Measurements from ENCODE around the gene ABHD18. TPM values are rescaled to one million over a fixed set of nuclear protein-coding genes. Genes with fewer than 3 reads are reported as not detected.
A peak's percentile ranks its signal among the peaks of the same experiment; 100 is the strongest.

The ABHD18 gene
- total and polyA plus RNA-seq, 7 donors = 4.5 to 21.4 (median 8.8) TPM

- DNase-seq (no peak), ATAC-seq (no peak)
- H3K4me3 ChIP-seq = no peak overlapping the region
- no peak for TF ChIP-seq CTCF (IDR thresholded peaks at IDR 0.05)
- no peaks in the 10 kb centered on the region for H3K9me3 ChIP-seq
- intact Hi-C loops (cut with DNase I) = no loop called here
- H3K4me1 ChIP-seq = no peaks in the 10 kb centered on the region
- no peaks in the 10 kb centered on the region for H3K36me3 ChIP-seq (ENCODE audit: insufficient read depth in 1 of 2, low read depth in 1 of 2)
- H3K27ac ChIP-seq = no peak overlapping the region
- no peaks in the 10 kb centered on the region for H3K27me3 ChIP-seq (ENCODE audit: insufficient read depth in 3 of 3, low read length in 2 of 3)
These were observed 91.2 kb downstream of the ABHD18 start for GRCh38 chr4:128056396-128056795.

- intact Hi-C loops (cut with DNase I) = loop anchor here in 1 of 2 donors (2.0 to 5.0 kb wide), 2 partner anchors 95 to 278 kb away; partner anchors contain the start of genes ABHD18, HSPA4L and MFSD8
- no peaks in the 10 kb centered on the region for H3K9me3 ChIP-seq
- no peaks in the 10 kb centered on the region for H3K36me3 ChIP-seq (ENCODE audit: insufficient read depth in 1 of 2, low read depth in 1 of 2)
- peaks cover 15% of the 10 kb centered on the region for H3K4me1 ChIP-seq
- peak overlapping the region; percentile 97 for H3K27ac ChIP-seq
- no peak for TF ChIP-seq CTCF (IDR thresholded peaks at IDR 0.05)
- WGBS, 3 donors = 19 to 24% (median 23%) methylated on average over 21 of the region's 21 CpGs
- no peaks in the 10 kb centered on the region for H3K27me3 ChIP-seq (ENCODE audit: insufficient read depth in 3 of 3, low read length in 2 of 3)
- ATAC-seq = no peak
- peak overlapping the region; percentile 84 for H3K4me3 ChIP-seq
- no peak for DNase-seq
These were observed 95.0 kb downstream of the ABHD18 start for GRCh38 chr4:128060121-128060698.

DNA sequence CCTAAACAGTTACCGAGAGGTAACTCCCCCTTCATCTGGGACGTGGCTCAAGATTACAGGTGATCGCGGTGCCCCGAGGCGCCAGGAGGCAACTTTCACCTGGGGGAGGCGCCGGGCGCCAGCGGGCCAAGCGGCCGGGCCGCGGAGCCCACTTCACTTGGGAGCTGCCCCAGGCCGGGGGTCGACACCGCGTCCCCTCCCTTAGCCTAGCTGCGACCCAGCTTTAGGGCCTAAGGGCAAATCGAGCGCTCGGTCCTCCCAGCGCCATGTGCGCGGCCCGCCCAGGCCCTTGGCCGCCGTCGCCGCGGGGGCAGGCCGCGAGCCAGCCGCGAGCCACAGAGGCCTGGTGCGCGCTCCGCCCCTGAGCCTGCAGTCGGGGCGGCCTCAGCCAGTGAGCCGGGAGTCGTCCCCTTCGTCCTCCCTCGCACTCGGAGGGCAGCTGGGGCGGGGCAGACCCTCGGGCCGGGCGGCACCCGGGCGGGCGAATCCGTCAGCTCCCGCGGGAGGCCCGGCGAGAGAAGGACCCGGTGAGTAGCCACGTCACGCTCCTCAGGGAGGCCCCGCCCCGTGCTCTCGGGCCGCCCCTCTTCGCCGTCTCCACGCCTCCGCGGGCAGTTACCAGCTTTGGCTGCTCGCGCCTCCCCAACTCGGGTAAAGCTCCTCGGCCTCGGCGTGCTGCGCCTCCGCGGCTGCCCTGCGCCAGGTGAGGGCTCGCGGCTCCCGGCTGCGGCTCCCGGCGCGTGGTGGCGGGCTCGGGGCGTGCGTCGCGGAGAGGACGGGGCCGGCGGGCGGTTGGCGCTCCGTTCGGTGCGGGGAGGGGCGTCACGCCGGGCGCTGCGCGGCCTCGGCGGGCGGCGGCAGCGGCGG, 95.7 kb downstream of the ABHD18 start, which contains the start of gene LARP1B:
Gene LARP1B, plus strand, starts transcription at position 614 of the 867 bp plus-strand sequence. CDS start 13,640 bp downstream, outside the sequence.
- intact Hi-C loops (cut with DNase I) = loop anchor here in 1 of 2 donors (2.0 to 5.0 kb wide), 2 partner anchors 96 to 279 kb away; partner anchors contain the start of genes ABHD18, HSPA4L and MFSD8

More for the DNA sequence above, 95.7 kb downstream of the ABHD18 start, which contains the start of gene LARP1B:
- 0 to 1% (median 0%) methylated on average over 61 to 112 of the region's 112 CpGs for WGBS, 3 donors
- ATAC-seq (peak; percentile 95 to 97 (median 96)), DNase-seq (peak; percentile 96 to 98)
- no peak for TF ChIP-seq CTCF (IDR thresholded peaks at IDR 0.05)
- no peaks in the 10 kb centered on the region for H3K9me3 ChIP-seq
- no peaks in the 10 kb centered on the region for H3K27me3 ChIP-seq (ENCODE audit: insufficient read depth in 3 of 3, low read length in 2 of 3)
- H3K4me1 ChIP-seq = peaks cover 21% of the 10 kb centered on the region
- peak within 1 kb of the TSS; percentile 84 for H3K4me3 ChIP-seq
- peak within 1 kb of the TSS; percentile 97 for H3K27ac ChIP-seq
- H3K36me3 ChIP-seq (ENCODE audit: insufficient read depth in 1 of 2, low read depth in 1 of 2) = no peaks in the 10 kb centered on the region
